Endometrial microvascular endothelial cells (primary cell): Measurements from ENCODE around the gene IGSF9. TPM values are rescaled to one million over a fixed set of nuclear protein-coding genes. Genes with fewer than 3 reads are reported as not detected.

ENCODE experiments used
- in situ Hi-C: cut with HindIII; loops from 2 replicates; pipeline ENCODE4 v1.10.0; 2017; ENCODE audit warnings: low sequenced_read_pairs, low pct_unique_long_range_greater_than_20kb; ENCODE audit errors: inconsistent ontology term
- total RNA-seq: library from RNA; depleted of rRNA; stranded (reverse); fragments of >200 nt; gene quantifications from one replicate; pipeline ENCODE4 v1.2.3, GENCODE V29; 2015; ENCODE audit errors: inconsistent ontology term

IGSF9 gene
- not detected for total RNA-seq

DNA sequence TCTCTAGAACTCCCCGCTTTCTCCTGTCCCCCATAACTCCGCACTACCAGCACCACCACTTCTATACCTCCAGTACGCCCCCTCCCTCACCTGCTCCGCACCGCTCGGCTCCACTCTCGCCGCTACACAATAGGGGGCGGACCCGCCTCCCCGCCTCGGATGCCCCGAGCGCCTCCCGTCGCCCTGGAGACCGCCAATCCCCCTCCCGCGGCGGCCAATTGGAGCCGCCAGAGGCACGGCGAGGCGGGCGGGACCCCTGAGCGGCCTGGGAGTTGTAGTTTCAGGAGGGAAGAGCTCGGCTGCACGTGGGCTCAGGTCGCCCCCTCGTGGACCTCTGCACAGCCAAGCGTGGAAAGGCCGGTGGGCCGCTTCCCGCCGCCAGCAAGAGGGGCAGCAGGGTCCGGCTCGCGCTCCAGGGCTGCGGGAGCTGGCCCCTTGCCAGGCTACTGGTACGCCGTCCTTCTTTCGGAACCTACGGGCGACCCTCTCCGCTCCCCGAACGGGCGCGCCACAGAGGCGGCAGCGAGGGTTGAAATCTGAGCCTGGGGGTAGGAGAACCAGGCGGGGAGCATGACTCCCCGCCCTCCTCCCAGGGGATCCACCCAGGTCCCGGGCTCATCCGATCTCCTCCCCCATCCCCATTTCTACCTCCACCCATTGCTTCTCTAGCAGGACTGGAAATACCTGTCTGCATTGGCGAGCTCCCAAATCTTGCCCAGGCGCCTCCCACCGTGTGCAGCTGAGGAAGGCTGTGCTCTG lies at the start of gene IGSF9:
TSS of gene IGSF9 (minus strand) at position 131 of the 759 bp plus-strand sequence. CDS start 2,159 bp downstream, outside the sequence.
- in situ Hi-C loops, result no loop called here

- in situ Hi-C loops, result no loop called here
These were observed 49.5 kb upstream of the IGSF9 start for GRCh38 chr1:159994896-159995295.

DNA sequence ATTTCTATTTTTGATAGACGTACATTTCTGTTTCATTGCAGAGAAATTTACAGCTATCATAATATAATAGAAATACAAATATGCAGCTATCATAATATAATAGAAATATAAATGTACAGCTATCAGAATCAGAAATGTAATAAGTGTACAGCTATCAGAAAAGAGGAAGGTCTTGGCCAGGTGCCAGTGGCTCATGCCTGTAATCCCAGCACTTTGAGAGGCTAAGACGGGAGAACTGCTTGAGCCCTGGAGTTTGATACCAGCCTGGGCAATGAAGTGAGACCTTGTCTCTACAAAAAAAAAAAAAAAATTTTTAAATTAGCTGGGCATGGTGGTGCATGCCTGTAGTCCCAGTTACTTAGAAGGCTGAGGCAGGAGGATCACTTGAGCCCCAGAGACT lies 48.5 kb upstream of the IGSF9 start:
- in situ Hi-C loops, result no loop called here

DNA sequence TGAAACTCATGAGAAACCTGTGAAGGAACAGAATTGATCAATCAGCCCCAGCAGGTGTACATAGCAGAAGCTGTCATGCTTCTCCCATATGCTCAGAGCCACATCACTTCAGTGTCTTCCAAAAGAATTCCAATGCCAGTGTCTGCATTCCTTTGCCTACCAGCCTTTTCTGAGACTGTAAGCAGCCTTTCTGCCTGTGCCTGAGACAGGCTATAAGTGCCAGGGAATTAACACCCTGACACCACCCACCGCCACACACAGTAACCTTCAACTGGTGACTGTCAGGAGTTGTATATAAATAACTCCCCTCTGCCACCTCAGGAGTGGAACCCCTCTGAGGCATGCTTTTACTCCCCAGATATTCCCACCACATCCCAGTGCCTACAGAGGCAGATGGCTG lies 46.7 kb upstream of the IGSF9 start:
- in situ Hi-C loops, result no loop called here

DNA sequence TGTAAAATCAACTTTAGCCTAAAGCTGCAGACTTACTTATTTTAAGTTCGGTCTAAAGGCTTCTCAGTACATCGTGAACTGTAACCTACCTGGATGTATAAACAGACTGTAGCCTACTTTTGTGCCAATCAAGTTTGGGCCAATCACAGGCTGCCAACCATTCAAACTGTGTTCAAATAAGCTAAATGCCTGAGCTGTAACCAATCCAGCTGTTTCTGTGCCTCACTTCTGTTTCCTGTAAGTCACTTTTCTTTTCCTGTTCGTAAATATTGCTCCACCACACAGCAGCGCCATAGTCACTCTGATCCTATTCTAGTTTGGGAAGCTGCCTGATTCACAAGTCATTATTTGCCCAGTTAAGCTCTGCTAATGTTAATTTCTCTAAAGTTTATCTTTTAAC lies 46.1 kb upstream of the IGSF9 start:
- in situ Hi-C loops, result no loop called here

- in situ Hi-C loops, result no loop called here
These were observed 44.6 kb upstream of the IGSF9 start for GRCh38 chr1:159990005-159990404.

DNA sequence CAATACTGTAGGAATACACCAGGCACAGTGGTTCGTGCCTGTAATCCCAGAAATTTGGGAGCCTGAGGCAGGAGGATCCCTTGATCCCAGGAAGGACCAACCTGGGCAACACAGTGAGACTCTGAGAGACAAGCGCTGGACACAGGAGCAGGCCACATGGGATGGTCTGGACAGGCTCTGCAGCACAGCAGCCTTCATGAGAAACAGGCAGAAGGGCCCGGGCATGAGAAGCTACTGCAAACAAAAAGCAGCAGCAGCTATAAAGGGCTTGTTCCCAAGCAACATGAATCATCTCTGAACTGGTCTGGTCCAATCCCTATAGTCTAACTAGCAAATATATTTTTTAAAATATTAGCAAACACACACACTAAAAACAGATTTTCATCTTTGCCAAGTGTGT lies 44.2 kb upstream of the IGSF9 start:
- in situ Hi-C loops, result no loop called here

DNA sequence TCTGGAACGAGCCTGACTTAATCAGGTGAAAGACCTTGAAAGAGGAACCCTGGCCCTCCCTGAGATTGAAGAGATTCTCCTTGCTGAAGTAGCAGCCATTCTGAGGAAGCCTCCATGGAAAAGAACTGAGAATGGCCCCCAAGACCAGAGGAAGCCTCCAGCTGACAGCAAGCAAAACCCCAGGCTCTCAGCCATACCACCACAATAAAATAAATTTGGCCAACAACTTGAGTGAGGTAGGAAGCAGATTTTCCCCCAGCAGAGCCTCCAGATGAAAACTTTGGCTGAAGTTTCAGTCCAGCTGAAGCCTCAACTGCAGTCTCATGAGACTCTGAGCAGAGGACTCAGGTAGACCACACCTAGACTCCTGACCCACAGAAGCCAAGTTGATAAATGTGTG lies 42.6 kb upstream of the IGSF9 start:
- in situ Hi-C loops, result no loop called here

DNA sequence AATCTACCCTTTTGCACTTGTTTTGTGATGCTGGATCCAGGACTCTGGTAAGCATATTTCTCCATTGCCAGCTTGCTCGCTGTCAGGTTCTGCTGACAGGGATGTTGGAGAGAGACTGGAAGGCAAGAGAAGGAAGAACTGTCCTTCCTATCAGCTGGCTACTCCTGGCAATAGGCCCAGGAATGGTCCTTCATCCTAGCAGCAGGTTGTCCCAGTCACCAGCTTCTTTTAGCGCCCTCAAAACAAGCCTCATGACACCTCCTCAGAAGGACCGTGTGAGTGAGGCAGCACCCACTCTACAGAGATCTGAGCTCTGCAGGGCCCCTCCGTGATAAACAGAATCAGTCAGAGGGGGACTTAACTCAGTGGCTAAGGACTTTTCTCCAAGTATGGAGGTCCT lies 41.8 kb upstream of the IGSF9 start:
- in situ Hi-C loops, result no loop called here

- in situ Hi-C loops, result no loop called here
These were observed 41.1 kb upstream of the IGSF9 start for GRCh38 chr1:159986531-159986930.

DNA sequence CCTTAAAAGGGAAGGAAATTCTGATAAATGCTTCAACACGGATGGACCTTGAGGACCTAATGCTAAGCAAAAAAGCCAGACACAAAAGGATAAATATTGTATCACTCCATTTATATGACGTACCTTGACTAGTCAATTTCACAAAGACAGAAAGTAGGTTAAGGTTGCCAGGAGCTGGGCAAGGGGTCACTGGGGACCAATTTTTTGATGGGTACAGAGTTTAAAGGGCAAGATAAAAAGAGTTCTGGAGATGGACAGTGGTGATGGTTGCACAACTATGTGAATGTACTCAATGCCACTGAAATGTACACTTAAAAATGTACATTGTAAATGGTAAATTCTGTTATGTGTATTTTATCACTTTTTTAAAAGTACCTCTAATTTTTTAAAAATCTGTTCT lies 40.7 kb upstream of the IGSF9 start:
- in situ Hi-C loops, result no loop called here

GRCh38 chr1:159985473-159985872 lies 40.1 kb upstream of the IGSF9 start:
- in situ Hi-C loops, result no loop called here

- in situ Hi-C loops, result no loop called here
These were observed 38.3 kb upstream of the IGSF9 start for GRCh38 chr1:159983681-159984080.

GRCh38 chr1:159982280-159982679 lies 36.9 kb upstream of the IGSF9 start:
- in situ Hi-C loops, result no loop called here

DNA sequence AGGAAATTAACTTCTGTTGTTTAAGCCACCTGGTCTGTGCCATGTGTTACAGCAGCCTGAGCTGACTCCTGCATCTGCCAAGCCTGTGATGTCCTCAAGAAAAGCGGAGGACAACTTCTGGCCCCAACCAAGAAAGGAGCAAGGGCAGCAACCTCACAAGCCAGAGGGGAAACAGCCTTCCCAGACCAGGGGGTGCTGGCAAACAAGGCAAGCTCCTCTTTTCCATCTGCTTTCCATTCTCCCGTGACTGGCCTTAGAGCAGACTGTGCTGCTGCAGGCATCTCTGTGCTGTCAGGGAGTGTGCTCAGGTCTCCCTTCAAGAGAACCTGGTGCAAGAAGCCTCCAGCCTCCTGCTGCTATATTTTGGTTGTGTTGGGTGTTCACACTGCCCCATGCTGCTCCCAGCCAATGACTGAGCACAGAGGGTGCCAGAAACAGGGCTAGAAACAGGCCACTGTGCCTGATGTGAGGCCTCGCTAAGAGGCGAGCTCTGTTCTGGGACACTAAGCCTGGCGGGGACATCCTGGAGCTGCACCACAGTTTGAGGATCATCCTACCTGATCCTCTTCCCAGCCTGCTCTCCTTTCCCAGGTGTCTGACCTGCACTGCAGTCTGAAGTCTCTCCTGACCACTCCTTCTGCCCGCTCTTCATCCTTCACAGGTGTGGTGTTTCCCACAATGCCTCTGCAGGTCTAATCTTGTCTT lies 36.1 kb upstream of the IGSF9 start:
- in situ Hi-C loops, result no loop called here

GRCh38 chr1:159980786-159981185 lies 35.4 kb upstream of the IGSF9 start:
- in situ Hi-C loops, result no loop called here

DNA sequence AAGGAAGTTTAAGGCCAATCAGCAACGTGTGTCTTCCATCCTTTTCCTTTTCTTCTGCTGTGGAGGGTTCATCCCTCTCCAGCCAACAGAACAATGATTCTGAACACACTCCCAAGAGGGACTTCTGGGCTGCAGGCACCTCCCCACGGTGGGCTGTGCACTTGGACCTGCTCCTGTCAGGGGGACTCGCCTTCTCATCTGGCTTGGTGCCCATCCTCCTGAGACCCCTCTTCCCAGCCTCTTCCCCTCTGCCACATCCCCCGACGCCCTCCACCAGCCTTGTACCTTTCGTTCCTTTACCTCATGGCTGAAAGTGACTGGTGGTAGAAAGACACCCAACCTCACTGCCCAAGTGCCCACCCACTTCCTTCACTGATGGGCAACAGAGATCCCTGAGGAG lies 34.7 kb upstream of the IGSF9 start:
- in situ Hi-C loops, result no loop called here

- in situ Hi-C loops, result no loop called here
These were observed 33.8 kb upstream of the IGSF9 start for GRCh38 chr1:159979257-159979656.

DNA sequence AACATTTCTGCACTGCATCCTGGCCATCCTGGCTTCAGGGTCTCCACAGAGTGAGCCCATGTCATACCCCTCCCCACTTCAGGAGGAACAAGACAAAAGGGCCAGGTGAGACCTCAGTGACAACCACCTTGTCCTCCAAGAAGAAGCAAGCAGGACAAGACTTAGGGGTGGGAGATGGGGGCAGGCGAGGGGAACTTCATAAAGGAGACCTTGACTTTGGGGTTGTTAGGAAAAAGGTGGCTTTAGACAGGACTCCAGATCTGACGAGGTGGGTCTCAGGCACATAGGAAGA lies 32.6 kb upstream of the IGSF9 start:
- in situ Hi-C loops, result no loop called here

GRCh38 chr1:159977364-159978106 lies 32.1 kb upstream of the IGSF9 start:
- in situ Hi-C loops, result no loop called here
